ENCODE measurements around the gene TRAF6.
"Not testable (repeated sequence)": the region's sequence is repeated elsewhere in the genome, so short reads cannot be mapped to it uniquely, and the experiment has no call there.

TRAF6 gene

DNA sequence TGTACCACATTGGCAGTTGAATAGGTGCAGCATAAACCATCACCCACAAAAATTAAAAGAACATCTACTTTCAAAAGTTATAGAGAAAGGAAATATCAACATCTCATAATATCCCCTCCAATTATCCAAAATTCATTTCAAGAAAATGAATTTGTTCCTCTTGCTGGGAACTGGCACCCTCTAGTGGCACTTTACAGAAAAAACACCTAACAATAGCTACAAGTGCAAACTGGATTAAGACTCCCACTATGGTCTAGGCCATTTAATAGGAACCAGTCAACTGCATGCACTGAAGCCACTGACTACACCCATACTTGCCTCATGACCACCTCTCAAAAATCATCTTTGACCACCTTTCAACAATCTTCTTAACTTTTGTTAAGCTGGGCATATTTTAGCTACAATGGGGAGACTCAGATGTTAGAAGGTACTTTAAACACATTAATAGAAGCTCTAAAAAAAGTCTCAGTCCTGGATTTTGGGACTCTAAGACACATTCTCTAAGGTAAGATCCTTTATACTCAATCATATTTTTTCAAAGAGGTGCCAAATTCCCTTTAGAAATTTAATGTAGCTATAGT is 17.3 kb downstream of the TRAF6 start:
- DNase-seq = peak; percentile 37

DNA sequence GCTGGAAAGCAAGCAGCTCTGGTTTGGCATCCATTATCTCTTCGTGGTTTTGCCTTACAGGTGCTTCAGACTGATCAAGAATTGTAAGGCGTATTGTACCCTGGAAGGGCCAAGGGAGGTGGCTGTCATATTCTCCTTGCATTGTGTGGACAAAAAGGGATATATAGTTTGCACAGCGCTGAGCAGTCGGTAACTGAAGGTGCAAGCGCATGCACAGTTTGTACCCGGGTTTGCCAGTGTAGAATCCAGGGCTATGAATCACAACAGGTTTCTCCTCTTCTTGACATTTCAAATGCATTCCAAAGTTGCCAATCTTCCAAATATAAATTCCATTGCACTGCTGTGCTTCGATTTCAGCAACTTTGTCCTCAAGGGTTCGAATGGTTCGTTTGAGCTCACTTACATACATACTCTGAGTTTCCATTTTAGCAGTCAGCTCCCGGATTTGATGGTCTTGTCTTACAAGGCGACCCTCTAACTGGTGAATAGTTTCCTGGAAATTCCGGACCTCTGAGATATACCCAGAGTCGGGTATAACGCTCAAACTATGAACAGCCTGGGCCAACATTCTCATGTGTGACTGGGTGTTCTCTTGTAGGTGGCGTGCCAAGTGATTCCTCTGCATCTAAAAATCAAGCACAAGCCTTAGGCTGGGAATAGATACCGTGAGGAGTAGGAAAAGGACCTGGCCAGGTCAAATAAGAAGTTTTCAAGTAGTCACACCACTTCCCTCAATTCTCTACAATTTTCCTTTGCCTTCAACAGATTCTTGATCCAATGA is 19.9 kb downstream of the TRAF6 start:
- no peak for DNase-seq

DNA sequence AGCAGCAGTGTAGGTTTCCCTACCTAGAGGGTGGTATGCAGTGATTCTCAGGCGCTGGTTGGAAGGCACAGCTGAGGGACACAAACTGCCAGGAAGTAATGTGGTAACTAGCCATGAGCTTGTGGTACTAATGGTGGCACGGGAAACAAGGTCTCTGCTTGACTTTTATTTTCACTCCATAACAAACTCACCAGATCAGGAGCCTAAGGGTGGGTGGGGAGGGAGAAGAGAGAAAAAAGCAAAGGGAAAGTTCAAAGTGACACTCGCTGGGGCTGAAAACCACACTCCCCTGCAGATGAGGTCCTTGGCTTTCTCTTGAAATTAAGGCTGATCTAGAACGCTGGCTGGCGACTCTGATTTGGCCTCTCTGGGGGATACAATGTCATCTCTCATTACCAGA is 22.0 kb downstream of the TRAF6 start:
- DNase-seq = no peak

DNA sequence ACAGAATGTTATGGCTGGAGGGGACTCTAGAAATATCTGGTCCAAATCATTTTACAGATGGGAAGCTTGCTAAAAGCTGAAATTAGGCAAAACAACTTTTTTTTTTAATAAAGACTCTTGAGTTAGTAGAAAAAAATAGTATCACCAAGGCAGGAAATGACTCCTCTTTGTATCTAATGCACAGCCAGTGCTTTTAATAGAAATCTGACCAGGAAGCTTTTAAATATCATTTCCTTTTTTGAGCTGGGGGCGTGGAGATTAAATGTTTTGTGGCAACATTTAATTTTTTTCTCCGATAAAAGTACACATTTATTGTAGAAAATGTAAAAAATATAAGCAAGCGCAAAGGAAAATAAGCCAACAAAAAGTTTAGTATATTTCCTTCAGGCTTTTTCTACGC is 22.5 kb downstream of the TRAF6 start:
- DNase-seq = no peak

DNA sequence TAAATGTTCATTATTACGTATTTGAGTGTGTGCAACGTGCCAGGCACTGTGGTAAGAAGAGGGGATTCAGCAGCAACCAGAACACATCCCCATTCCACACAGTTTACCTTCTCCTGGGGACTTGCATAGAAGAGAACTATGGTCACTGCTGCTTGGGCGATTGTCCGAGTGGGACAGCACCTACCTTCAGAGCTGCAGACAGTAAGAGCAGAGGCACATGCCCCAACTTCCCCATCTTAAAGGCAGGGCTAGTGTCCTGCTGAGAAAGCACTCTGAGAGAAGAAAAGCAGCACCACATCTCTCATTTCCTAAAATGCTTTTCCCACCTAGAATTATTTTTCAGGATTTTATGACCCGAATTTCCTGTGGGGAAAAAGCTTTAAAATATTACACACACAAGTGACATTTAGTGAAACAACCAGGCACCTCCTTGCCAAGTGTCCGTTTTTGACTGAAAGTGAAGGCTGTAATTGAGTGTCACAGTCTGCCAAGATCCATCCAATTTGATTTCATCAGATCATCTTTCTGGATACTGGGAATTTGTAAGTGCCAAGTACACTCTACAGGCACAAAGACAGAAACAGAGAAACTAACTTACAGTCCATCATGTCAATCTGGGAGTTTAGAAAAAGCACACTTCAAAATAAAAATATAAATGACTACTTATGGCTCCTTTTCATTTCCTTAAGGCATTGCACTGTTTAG is 24.6 kb downstream of the TRAF6 start:
- DNase-seq = no peak

DNA sequence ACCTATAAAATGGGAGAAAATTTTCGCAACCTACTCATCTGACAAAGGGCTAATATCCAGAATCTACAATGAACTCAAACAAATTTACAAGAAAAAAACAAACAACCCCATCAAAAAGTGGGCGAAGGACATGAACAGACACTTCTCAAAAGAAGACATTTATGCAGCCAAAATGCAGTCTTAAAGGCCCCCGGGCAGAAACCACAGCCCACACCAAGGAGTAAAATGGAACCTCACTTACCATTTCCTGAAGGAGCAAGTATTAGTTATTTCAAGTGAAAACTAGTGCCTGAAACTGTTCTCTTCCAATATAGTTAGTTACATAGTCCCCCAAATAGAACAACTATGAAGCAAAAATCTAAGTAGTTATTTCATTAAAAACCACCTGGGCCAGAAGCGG is 27.0 kb downstream of the TRAF6 start:
- DNase-seq = not testable (repeated sequence)

DNA sequence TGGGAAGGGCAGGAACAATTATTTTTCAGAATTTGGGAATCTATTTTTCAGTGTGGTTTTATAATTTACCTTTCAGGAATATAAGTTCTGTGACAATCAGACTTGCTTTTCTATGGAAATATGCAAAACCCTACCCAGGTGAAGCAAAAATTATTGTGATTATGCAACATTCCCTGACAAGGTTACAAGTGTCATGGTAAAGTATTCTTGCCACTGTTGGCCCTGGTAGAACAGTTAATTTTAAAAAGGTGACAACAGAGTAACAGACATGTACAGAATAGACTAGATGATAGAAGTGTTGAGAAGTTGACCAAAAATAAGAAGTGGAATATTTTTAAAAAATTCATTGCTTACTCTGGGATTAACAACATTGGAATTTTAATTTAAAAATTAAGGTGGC is 29.2 kb downstream of the TRAF6 start:
- DNase-seq = no peak

DNA sequence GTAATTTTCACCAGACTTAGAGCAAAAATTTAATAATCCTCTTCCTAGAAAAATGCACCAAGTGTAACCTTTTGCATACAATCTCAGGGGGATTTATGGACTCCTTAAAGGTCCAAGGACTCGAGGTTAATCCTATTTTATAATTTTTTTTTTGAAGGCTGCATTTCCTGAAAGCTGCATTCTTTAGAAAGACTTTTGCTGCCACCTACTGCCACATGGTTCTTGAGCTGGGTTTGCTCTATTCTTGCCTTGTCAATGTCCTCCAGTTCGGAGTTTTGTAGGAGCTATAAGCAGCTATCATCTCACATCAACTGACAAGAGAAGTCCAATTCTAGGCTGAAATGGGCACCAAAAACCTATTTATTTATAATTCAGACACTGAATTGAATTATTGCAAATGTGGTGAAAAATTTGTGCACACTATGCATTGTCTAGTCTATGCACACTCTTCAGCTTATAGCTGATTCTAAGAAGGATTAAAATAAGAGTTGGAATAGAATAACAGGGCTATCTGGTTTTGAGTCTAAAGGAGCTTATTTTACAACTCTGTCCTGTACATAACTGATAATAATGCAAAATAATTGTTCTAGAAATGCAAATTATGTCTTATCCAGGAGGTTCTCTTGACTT is 31.3 kb downstream of the TRAF6 start:
- DNase-seq = no peak

DNA sequence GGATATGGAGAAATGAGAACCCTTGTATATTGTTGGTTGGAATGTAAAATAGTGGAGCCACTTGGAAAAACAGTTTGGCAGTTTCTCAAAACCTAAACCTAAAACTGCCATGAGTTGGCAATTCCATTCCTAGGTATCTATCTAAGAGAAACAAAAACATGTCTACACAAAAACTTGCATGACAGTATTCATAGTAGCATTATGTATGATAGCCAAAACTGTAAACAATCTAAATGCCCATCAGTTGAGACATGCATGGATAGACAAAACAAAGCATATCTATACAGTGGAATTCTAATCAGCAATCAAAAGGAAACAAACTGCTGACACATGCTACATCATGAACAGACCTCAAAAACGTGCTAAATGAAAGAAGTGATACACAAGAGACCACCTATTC is 34.9 kb downstream of the TRAF6 start:
- no peak for DNase-seq

DNA sequence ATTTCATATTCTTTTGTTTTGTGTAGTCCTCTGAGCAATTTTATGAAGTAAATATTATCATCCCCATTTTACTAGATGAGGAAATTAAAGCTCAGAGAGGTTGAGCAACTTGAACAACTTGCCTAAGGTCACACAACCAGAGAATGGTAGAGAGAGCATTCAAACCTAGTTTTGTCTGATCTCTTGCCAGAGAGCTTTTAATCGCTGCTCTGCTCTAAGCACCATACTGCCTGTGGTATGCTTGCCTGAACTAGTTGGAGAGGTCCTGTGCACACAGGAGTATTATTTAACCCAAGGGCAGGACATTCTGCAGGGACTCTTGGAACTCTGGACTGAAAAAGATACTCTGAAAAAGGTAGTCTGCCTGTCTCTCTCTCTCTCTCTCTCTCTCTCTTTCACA is 38.5 kb downstream of the TRAF6 start:
- no peak for DNase-seq

DNA sequence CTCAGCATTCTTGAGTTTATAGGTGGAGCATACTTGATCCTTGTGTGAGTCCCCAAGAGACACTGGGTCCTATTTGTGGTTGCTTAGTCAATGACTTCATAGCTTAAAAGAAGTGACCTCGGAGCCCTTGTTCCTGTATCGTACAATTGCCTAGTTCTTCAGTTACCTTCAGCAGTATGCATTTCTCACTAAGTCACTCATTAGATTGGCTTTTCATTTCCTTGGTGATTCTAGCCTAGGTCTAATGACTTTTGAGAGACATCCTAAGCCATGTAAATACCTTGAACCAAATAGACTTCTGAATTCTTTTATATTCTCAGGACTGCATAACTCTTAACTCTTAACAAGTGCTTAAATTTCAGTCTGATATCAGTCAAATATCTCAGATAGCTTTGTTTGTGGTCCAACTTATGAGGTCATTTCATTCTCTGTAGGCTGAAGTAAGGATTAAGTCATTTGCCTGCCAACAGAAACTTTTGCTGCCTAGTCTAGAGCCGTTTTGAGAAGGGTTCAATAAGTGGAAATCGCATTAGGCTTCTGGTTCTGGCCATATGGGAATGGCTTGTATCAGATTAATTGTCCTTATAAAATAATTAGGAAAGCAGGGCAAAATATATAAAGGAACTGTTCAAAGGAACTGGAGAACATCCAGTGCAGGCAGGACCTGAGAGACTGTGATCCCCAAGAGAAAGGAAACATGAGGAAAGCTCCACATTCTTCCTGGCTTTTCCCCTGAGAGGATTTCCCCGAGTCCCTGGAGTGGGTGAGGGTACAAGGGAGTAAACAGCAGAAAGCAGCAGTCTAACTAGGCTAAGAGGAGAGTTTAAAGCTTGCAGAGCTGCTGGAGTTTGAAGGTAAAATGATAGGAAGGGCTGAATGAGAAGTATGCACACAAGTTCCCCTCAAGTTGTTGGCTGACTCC is 39.9 kb downstream of the TRAF6 start:
- DNase-seq = no peak

DNA sequence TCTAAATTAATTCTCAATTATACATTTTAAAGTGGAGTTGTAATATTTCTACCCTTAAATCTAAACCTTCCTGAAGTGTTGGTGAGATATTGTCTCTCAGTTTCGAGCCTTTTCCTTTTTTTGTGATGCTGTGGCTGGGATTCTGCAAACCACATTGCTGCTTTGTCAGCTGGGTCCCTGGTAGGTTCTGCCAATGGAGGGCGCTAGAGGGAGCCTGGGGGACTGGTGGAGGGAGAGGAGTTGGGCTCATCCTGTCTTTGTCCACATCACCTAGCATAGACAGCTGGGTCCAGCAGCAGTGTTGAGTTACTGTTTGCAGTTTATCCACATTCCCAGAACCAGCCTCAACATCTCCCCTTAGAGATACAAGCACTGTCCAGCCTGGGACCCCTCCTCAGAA is 41.0 kb downstream of the TRAF6 start:
- DNase-seq = no peak

DNA sequence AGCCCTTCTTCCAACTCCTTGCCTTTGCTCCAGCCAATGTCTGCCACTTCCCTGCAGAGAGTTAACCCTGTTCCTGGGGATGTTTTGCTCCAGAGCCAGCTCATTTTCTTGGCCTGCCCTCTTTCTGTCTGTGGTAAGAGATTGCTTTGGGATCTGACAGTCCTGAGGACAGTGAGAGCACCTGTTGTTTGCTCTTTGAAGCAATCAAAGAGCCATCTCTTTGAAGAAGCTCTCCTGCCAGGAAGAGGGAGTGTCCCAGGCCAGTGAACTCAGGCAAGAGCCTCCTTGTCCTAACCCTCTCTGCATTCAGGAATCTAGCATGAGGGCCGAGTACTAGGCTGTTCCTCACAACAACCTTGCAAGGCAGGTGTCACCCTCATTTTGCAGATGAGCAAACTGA is 42.2 kb downstream of the TRAF6 start:
- no peak for DNase-seq

DNA sequence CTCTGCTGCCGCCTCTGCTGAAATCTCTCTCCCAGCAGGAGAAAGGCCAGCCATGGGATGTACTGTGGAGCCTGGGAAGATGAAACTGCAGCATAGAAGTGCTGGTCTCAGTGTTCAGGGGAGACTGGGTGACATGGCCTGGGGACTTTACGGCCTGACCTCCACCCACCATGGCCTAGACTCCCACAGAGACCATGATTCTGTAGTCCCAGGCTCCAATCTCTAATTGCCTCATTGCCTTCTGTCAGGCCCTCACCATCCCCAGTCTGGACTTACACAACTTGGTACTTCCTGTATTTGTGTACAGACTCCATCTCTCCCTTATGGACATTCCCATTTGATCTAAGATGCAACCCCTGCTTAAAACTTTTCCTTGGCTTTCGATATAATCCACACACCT is 43.1 kb downstream of the TRAF6 start:
- DNase-seq = no peak

DNA sequence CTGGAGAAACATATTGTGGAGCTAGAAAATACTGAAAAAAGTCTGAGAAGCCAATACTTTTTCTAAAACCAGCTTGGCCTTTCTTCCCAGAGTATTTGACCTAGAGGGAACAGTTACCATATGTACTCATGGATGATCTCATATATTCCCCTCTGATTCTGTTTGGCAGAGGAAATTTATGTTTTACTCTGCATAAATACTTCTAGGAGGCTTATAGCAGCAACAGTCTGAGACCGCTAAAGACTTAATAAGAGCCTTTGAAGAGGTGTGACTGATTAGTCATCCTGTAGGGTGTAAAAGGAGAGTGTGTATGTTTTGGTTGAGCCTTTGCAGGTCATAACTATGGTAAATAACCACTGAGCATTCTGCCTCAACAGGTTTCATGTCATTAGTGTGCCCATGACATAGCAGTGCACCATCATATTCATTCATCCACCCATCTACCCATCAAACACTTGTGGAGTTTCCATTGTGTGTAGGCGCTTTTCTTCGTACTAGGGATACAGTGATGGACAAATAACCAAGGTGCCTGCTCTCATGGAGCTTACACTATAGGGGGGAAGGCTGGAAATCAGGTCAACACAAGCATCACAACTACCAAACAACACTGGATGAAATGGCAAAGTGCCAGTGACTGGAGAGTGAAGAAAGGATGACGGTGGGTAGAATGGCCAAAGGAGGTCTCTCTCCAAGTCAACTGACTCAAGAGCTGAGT is 44.5 kb downstream of the TRAF6 start:
- no peak for DNase-seq

DNA sequence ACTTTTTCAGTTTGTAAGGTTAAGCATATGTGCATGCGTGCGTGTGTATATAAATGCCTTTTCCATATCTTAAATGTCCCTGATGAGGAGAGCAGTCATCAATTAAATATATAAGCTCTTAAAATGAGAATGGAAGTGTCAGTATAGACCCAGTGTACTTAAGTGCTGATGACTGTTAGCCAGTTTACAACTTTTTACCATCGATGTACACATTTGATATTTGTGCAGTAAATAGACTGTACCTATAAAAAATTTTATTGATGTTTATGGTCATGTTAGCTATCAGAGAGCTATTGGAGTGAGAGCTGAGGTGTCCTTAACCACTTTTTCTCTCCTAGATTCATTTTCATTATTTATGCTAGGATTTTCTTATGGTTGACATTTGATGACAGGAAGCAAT is 45.4 kb downstream of the TRAF6 start:
- DNase-seq = no peak

DNA sequence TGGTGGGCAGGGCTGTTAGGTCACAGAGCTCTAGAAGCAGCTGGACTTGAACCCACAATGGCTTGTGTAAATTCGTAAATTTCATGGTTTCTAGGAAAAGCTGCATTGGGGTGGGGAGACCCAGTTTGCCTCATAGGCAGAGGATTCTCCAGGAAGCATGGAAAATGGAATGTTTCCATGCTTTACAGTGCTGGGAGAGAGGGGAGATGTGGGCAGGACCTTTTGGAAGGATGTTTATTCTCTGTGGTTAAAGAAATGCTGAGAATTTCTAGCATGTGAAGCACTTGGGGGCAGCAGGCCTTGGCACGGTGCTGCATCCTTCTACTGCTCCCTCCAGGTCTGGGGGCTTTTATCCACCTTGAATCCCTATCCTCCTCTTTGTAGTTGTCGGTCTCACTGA is 46.3 kb downstream of the TRAF6 start:
- no peak for DNase-seq

DNA sequence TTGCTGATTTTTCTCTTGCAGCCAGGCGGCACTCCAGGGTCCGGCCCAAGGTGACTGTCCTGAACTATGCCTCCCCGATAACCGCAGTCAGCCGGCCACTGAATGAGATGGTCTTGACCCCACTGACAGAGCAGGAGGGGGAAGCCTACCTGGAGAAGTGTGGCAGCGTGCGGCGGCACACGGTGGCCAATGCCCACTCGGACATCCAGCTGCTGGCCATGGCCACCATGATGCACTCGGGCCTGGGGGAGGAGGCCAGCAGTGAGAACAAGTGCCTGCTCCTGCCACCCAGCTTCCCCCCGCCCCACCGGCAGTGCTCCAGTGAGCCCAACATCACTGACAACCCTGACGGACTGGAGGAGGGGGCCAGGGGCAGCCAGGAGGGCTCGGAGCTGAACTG is 47.8 kb downstream of the TRAF6 start:
- DNase-seq = no peak

DNA sequence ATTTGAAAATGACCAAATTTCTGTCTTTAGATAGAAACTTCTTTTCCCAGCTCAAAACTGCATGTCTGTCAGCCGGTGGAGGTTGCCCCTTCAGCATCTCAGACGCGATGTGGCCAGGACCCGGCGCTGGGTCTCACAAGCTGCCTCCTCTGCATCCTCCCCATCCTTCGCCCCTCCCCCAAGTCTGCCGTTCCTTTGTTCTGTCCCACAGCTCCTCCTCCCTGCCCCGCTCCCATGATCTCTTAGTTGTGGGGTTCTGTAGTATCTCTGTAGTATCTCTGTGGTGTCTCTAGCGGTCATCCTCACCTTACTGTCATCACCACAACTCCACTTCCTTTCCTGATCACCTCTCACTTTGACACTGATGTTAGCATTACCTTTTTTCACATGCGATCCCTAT is 49.9 kb downstream of the TRAF6 start:
- no peak for DNase-seq

DNA sequence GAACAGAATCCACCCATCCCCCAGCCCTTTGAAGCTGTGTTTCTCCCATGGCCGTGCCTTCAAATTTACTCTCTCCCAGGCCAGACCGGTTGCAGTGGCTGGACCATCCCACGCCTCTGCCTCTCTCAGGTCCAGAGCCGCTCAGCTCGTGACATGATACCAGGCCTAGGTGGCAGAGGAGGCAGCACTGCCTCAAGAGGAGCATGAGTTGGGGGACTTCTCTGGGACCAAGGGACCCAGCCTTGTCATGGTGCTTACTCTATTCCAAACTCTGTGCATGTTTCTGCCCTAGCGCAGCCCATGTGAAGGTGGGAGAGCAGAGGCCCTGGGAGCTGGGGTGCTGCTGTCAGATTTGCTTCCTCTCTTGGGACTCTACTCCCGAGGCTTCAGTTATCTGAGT is 51.0 kb downstream of the TRAF6 start:
- no peak for DNase-seq

DNA sequence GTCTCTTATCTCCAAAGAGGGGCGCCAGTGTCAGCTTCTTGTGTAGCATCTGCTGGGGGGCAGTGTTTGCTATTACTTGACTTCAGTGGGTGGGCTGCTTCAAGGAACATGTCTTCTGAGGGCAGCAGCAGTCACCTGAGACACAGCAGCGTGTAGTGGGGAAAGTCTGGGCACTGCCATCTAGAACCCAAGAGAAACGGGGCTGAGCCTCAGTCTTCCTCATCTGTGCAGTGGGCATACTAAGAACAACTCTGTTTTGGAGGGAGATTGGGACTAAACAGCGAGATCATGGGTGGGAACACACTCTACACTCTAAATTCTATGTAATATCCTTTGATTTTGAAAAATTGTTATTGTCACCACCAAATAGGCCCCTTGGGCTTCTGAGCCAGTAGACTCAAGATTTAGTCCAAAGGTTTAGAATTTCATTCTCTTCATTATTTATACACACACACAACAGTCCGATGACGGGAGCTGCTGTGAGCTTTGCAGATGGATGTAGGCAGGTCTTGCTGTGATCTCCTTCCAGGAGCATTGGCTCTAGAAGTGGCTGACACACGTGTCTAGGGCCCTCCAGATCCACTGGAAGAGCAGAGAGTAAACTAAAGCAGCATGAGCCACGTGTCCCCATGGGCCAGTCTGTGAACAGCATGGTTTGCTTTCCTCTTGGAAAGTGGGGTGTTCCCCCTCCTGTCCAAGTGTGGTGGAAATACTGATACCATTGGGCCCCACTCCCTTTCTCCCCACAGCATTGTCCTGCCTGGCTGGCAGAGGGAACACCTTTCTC is 51.8 kb downstream of the TRAF6 start:
- DNase-seq = no peak
